OCI-LY3 (cell line): ENCODE data around the gene BTAF1.

Source experiments
- H2AFZ ChIP-seq: fragments of 200-600, 300-600 bp; shearing (Covaris generic); 2 replicates; pipeline ENCODE4 v1.6.0; 2014; ENCODE audit warnings: antibody characterized with exemption, low read depth, low read length
- H3K27ac ChIP-seq: fragments of 200-600, 300-600 bp; sonication (generic); 2 replicates; pipeline ENCODE4 v1.5.1; 2014; ENCODE audit warnings: mild to moderate bottlenecking, low read length, moderate library complexity, mixed read lengths
- H3K27me3 ChIP-seq: fragments of 200-600, 300-600 bp; sonication (generic); 2 replicates; pipeline ENCODE4 v1.6.1; 2014; ENCODE audit warnings: low read depth, low read length, mixed read lengths
- H3K36me3 ChIP-seq: fragments of 200-600, 300-600 bp; sonication (generic); replicated peaks from 2 replicates; pipeline ENCODE3; 2014; ENCODE audit warnings: low read depth, low read length, mixed read lengths
- H3K4me1 ChIP-seq: fragments of 300-600, 200-600 bp; sonication (generic); 2 replicates; pipeline ENCODE4 v1.6.1; 2014; ENCODE audit warnings: low read length, mixed read lengths
- H3K4me2 ChIP-seq: fragments of 200-600, 300-600 bp; sonication (generic); 2 replicates; pipeline ENCODE4 v1.6.1; 2014; ENCODE audit warnings: low read length, mixed read lengths
- H3K4me3 ChIP-seq: fragments of 300-600, 200-600 bp; sonication (generic); 2 replicates; pipeline ENCODE4 v1.5.1; 2014; ENCODE audit warnings: antibody characterized with exemption, mild to moderate bottlenecking, low read length, moderate library complexity
- H3K79me2 ChIP-seq: fragments of 300-600, 200-600 bp; shearing (Covaris generic); 2 replicates; pipeline ENCODE4 v1.6.1; 2014; ENCODE audit warnings: mild to moderate bottlenecking, low read length, mixed read lengths
- H3K9ac ChIP-seq: fragments of 300-600, 200-600 bp; shearing (Covaris generic); 2 replicates; pipeline ENCODE4 v1.6.0; 2014; ENCODE audit warnings: mild to moderate bottlenecking, low read length, moderate library complexity
- H3K9me3 ChIP-seq: fragments of 200-600, 300-600 bp; shearing (Covaris generic); 2 replicates; pipeline ENCODE4 v1.6.1; 2014; ENCODE audit warnings: low read length, mixed read lengths; ENCODE audit not compliant: insufficient read depth
- H4K20me1 ChIP-seq: fragments of 200-600, 300-600 bp; sonication (generic); 2 replicates; pipeline ENCODE4 v1.6.1; 2016; ENCODE audit warnings: low read length, mixed read lengths; ENCODE audit not compliant: insufficient read depth
- EZH2phosphoT487 ChIP-seq: fragments of 200-600 bp; shearing (Covaris generic); IDR thresholded peaks from 2 replicates; pipeline ENCODE4 v1.6.1; 2018; ENCODE audit warnings: antibody characterized with exemption, mixed run types, low read depth
- TF ChIP-seq, protein P1 (sequence below): fragments of 200-600, 300-600 bp; sonication (generic); IDR thresholded peaks from 2 replicates; pipeline ENCODE4 v1.5.1; 2014; ENCODE audit warnings: antibody characterized with exemption, low read length, low read depth

Gene BTAF1

DNA sequence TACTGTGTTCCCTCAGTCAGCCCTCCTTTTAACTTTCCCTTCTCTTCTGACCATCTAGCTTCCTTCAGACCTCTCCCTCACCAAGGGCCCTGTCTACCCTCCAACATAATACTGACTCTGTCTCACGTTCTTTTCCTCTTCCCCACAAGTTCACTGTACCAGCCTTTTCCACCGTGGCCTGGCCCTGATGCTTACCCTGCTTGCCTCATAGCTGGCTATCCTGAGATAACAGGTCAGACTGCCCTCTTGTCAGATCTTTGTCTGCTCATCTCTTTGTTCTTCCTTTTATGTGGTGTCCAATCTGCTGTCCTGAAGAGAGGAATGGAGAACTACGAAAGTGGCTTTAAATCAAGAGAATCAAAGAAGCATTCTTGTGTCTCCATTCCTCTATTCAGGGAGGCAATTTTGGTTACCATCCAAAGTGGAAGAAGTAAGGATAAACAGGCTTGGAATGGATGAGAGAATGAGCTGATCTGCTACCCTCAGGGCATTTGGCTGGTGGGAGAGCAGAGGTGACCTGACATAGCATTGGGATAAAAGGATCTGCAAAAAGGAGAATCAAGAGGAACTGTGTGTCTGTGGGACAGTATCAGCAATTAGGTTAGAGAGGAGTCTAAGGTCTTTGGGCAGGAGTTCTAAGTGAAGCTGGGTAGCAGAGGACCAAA, 8.1 kb downstream of the BTAF1 start:
- H3K9me3 ChIP-seq = no peaks in the 10 kb centered on the region
- H3K27ac ChIP-seq = no peak overlapping the region
- TF ChIP-seq, protein P1, sequence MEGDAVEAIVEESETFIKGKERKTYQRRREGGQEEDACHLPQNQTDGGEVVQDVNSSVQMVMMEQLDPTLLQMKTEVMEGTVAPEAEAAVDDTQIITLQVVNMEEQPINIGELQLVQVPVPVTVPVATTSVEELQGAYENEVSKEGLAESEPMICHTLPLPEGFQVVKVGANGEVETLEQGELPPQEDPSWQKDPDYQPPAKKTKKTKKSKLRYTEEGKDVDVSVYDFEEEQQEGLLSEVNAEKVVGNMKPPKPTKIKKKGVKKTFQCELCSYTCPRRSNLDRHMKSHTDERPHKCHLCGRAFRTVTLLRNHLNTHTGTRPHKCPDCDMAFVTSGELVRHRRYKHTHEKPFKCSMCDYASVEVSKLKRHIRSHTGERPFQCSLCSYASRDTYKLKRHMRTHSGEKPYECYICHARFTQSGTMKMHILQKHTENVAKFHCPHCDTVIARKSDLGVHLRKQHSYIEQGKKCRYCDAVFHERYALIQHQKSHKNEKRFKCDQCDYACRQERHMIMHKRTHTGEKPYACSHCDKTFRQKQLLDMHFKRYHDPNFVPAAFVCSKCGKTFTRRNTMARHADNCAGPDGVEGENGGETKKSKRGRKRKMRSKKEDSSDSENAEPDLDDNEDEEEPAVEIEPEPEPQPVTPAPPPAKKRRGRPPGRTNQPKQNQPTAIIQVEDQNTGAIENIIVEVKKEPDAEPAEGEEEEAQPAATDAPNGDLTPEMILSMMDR = no peak
- H3K79me2 ChIP-seq = peaks cover 100% of the 10 kb centered on the region
- H4K20me1 ChIP-seq = peaks cover 98% of the 10 kb centered on the region
- H3K27me3 ChIP-seq = no peaks in the 10 kb centered on the region
- no peak overlapping the region for H2AFZ ChIP-seq
- no peak overlapping the region for H3K4me2 ChIP-seq
- H3K36me3 ChIP-seq = peaks cover 40% of the 10 kb centered on the region
- no peak overlapping the region for H3K4me3 ChIP-seq
- no peak overlapping the region for H3K9ac ChIP-seq
- H3K4me1 ChIP-seq = peaks cover 14% of the 10 kb centered on the region; the same call in 1 of the 2 replicates

DNA sequence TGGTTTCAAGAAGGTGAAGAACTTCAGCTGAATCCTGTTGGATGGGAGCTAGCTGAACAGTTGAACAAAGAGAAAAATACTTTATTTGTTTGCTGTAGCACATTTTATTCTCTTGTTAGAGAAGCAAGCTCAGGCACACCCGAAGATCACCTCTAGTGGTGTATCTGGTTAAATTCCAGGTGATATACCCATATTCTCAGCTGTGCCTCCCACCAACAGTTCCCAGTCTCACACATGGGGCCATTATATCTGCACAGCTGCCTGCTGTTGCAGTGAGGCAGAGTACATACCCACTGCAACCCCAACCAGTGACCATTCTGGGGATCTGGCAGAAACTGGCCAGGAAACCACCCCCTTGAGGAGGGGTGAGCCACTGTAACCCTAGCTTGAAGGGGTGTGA, 9.2 kb downstream of the BTAF1 start:
- Histone ChIP-seq H3K9me3 (no peaks in the 10 kb centered on the region), H3K36me3 (peaks cover 43% of the 10 kb centered on the region), H4K20me1 (peaks cover 97% of the 10 kb centered on the region), H3K4me1 (peaks cover 15% of the 10 kb centered on the region), H3K9ac (no peak overlapping the region), H2AFZ (no peak overlapping the region), H3K4me3 (no peak overlapping the region), H3K27ac (no peak overlapping the region), H3K27me3 (no peaks in the 10 kb centered on the region), H3K79me2 (peaks cover 100% of the 10 kb centered on the region), H3K4me2 (no peak overlapping the region)
- no peak for TF ChIP-seq EZH2phosphoT487
- TF ChIP-seq, protein P1 = no peak

DNA sequence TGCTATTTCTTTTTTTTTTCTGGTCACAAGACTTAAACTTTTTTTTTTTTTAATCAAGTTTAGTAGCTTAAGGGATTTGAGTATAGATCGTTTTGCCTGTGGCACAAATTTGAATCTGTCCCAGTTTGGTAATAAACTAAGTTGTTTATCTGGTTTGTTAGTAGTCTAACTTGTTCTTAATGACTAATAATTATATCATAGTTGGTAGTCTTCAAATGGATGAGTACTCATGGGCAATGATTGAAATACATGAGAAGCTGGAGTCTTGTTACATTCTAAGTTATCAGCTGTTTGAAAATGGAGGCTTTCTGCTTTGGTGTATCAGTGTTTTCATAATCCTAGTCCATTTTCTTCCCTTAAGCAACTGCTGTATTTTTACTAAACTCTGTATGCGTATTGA, 12.3 kb downstream of the BTAF1 start:
- Histone ChIP-seq H4K20me1 (peaks cover 91% of the 10 kb centered on the region), H3K4me3 (no peak overlapping the region), H3K27me3 (no peaks in the 10 kb centered on the region), H3K9ac (no peak overlapping the region), H3K27ac (no peak overlapping the region), H3K36me3 (peaks cover 46% of the 10 kb centered on the region), H3K4me1 (peaks cover 18% of the 10 kb centered on the region), H2AFZ (no peak overlapping the region), H3K9me3 (no peaks in the 10 kb centered on the region), H3K4me2 (no peak overlapping the region), H3K79me2 (peaks cover 99% of the 10 kb centered on the region)
- no peak for TF ChIP-seq EZH2phosphoT487
- TF ChIP-seq, protein P1 = no peak

DNA sequence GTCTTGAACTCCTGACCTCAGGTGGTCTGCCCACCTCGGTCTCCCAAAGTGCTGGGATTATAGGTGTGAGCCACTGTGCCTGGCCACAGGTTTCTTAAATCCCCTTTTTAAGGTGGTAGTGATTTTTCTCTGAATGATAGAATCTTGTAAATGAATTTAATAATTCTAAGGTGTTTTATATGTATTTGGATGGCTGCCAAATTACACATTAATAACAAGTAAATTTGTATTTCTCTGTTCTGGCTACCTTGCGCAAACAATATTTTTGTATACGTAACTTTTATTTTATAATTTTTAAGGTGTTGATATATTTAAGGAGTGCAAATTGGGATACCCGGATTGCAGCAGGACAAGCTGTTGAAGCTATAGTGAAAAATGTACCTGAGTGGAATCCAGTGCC, 16.1 kb downstream of the BTAF1 start:
- Histone ChIP-seq H3K27ac (no peak overlapping the region), H3K9me3 (no peaks in the 10 kb centered on the region), H3K4me2 (no peak overlapping the region), H2AFZ (no peak overlapping the region), H3K4me1 (peaks cover 11% of the 10 kb centered on the region), H3K27me3 (no peaks in the 10 kb centered on the region), H3K9ac (no peak overlapping the region), H3K36me3 (peaks cover 45% of the 10 kb centered on the region), H3K4me3 (no peak overlapping the region), H4K20me1 (peaks cover 69% of the 10 kb centered on the region), H3K79me2 (peaks cover 82% of the 10 kb centered on the region)
- TF ChIP-seq EZH2phosphoT487 = no peak
- TF ChIP-seq, protein P1 = no peak
